GM18498 (cell line): ENCODE measurements around the gene LHFPL3.
A peak's percentile ranks its signal among the peaks of the same experiment; 100 is the strongest.

Experiments used
- ATAC-seq: cut with Tn5 transposase; IDR thresholded peaks from one replicate; pipeline ENCODE4 v1.9.1; 2021; ENCODE audit warnings: mild to moderate bottlenecking, moderate library complexity; ENCODE audit not compliant: unreplicated experiment

LHFPL3 gene

GRCh38 chr7:104826135-104826534 lies 497.7 kb downstream of the LHFPL3 start:
- no peak for ATAC-seq

GRCh38 chr7:104836976-104837375 lies 508.6 kb downstream of the LHFPL3 start:
- no peak for ATAC-seq

GRCh38 chr7:104838537-104839299 lies 510.3 kb downstream of the LHFPL3 start:
- ATAC-seq: no peak

GRCh38 chr7:104839842-104840241 lies 511.4 kb downstream of the LHFPL3 start:
- no peak for ATAC-seq

GRCh38 chr7:104841798-104842197 lies 513.4 kb downstream of the LHFPL3 start:
- no peak for ATAC-seq

GRCh38 chr7:104843198-104843597 lies 514.8 kb downstream of the LHFPL3 start:
- no peak for ATAC-seq

GRCh38 chr7:104845557-104845956 lies 517.2 kb downstream of the LHFPL3 start:
- no peak for ATAC-seq

GRCh38 chr7:104846731-104847130 lies 518.3 kb downstream of the LHFPL3 start:
- no peak for ATAC-seq

GRCh38 chr7:104848138-104848990 lies 520.0 kb downstream of the LHFPL3 start:
- ATAC-seq: no peak

- ATAC-seq: no peak
These were observed 522.0 kb downstream of the LHFPL3 start for GRCh38 chr7:104850374-104850773.

- no peak for ATAC-seq
These were observed 522.9 kb downstream of the LHFPL3 start for GRCh38 chr7:104851268-104851667.

GRCh38 chr7:104852386-104852785 lies 524.0 kb downstream of the LHFPL3 start:
- no peak for ATAC-seq

- no peak for ATAC-seq
These were observed 527.5 kb downstream of the LHFPL3 start for GRCh38 chr7:104855861-104856260.

GRCh38 chr7:104857458-104858425 lies 529.3 kb downstream of the LHFPL3 start:
- peak; percentile 67 for ATAC-seq

- no peak for ATAC-seq
These were observed 531.5 kb downstream of the LHFPL3 start for GRCh38 chr7:104859754-104860426.

GRCh38 chr7:104861729-104862390 lies 533.5 kb downstream of the LHFPL3 start:
- ATAC-seq: no peak

- no peak for ATAC-seq
These were observed 534.3 kb downstream of the LHFPL3 start for GRCh38 chr7:104862719-104863118.

- no peak for ATAC-seq
These were observed 545.0 kb downstream of the LHFPL3 start for GRCh38 chr7:104873401-104873800.

- peak; percentile 90 for ATAC-seq
These were observed 550.2 kb downstream of the LHFPL3 start for GRCh38 chr7:104878577-104878976.

GRCh38 chr7:104883248-104883717 lies 554.9 kb downstream of the LHFPL3 start:
- ATAC-seq: peak; percentile 15
